ENCODE data around the gene NOVA2. TPM values are rescaled to one million over a fixed set of nuclear protein-coding genes. Genes with fewer than 3 reads are reported as not detected.

NOVA2 gene
- total RNA-seq, 1 donor from 2014 or later, result 5.0 TPM

- peaks cover 5% of the 10 kb centered on the region for H3K36me3 Mint-ChIP-seq
- H3K9me3 Mint-ChIP-seq, result no peaks in the 10 kb centered on the region
- TF ChIP-seq CTCF (conservative IDR thresholded peaks at IDR 0.05), result no peak
Measured at GRCh38 chr19:45885556-45886426, 87.9 kb downstream of the NOVA2 start, which contains the start of gene IRF2BP1. Gene IRF2BP1, minus strand, starts transcription at chr19:45886141. Its CDS starts 367 bp downstream, at chr19:45885774.

GRCh38 chr19:45884682-45885555, 88.7 kb downstream of the NOVA2 start:
- peaks cover 5% of the 10 kb centered on the region for H3K36me3 Mint-ChIP-seq
- no peaks in the 10 kb centered on the region for H3K27me3 Mint-ChIP-seq
- H3K4me3 Mint-ChIP-seq, result peak overlapping the region; percentile 75
- peaks cover 27% of the 10 kb centered on the region for H3K4me1 Mint-ChIP-seq (ENCODE audit: unreplicated experiment)
- DNase-seq (ENCODE audit: extremely low spot score, unreplicated experiment), result no peak
- no peak for TF ChIP-seq CTCF (conservative IDR thresholded peaks at IDR 0.05)
- H3K27ac Mint-ChIP-seq, result no peak overlapping the region
- H3K9me3 Mint-ChIP-seq, result no peaks in the 10 kb centered on the region

More at GRCh38 chr19:45885556-45886426, 87.9 kb downstream of the NOVA2 start, which contains the start of gene IRF2BP1:
- peak within 1 kb of the TSS; percentile 99 for H3K4me3 Mint-ChIP-seq
- peaks cover 27% of the 10 kb centered on the region for H3K4me1 Mint-ChIP-seq (ENCODE audit: unreplicated experiment)
- peak; percentile 94 for DNase-seq (ENCODE audit: extremely low spot score, unreplicated experiment)
- H3K27me3 Mint-ChIP-seq, result no peaks in the 10 kb centered on the region
- peak within 1 kb of the TSS; percentile 99 for H3K27ac Mint-ChIP-seq

- Mint-ChIP-seq H3K4me3 (peak overlapping the region; percentile 94), H3K9me3 (no peaks in the 10 kb centered on the region), H3K36me3 (peaks cover 5% of the 10 kb centered on the region), H3K27ac (peak overlapping the region; percentile 98), H3K4me1 (ENCODE audit: unreplicated experiment) (peaks cover 27% of the 10 kb centered on the region), H3K27me3 (no peaks in the 10 kb centered on the region)
- TF ChIP-seq CTCF (conservative IDR thresholded peaks at IDR 0.05), result no peak
- DNase-seq (ENCODE audit: extremely low spot score, unreplicated experiment), result no peak
Measured at GRCh38 chr19:45883881-45884681, 89.6 kb downstream of the NOVA2 start.

Small RNA genes lying within 50 kb of the gene (microRNA-seq; reads per million reads assigned to microRNA genes)
- 227 reads per million, percentile 69 among the genes with 10 or more reads in this experiment for gene MIR769

Other genes starting within 250 kb of the NOVA2 start
- gene FBXO46, start 243.0 kb downstream of the NOVA2 start, total RNA-seq (ENCODE audit: low replicate concordance), result 27.8 and 37.5 TPM in 2 replicates
- gene MEIOSIN, start 240.4 kb downstream of the NOVA2 start, total RNA-seq (ENCODE audit: low replicate concordance), result not detected in 2 replicates
- 19.7 and 38.0 TPM in 2 replicates for gene SIX5, start 204.6 kb downstream of the NOVA2 start, total RNA-seq (ENCODE audit: low replicate concordance)
- 42.5 and 97.7 TPM in 2 replicates for gene DMPK, start 191.4 kb downstream of the NOVA2 start, total RNA-seq (ENCODE audit: low replicate concordance)
- 56.3 and 94.0 TPM in 2 replicates for gene DMWD, start 181.0 kb downstream of the NOVA2 start, total RNA-seq (ENCODE audit: low replicate concordance)
- gene RSPH6A, start 158.6 kb downstream of the NOVA2 start, total RNA-seq (ENCODE audit: low replicate concordance), result 0.19 and 0.26 TPM in 2 replicates
- gene SYMPK, start 110.7 kb downstream of the NOVA2 start, total RNA-seq (ENCODE audit: low replicate concordance), result 66.7 and 93.0 TPM in 2 replicates
- gene FOXA3, start 109.5 kb downstream of the NOVA2 start, total RNA-seq (ENCODE audit: low replicate concordance), result 3.3 and 5.0 TPM in 2 replicates
- gene IRF2BP1, start 87.7 kb downstream of the NOVA2 start, total RNA-seq (ENCODE audit: low replicate concordance), result 25.5 and 32.2 TPM in 2 replicates
- gene MYPOP, start 71.3 kb downstream of the NOVA2 start, total RNA-seq (ENCODE audit: low replicate concordance), result 8.0 and 8.5 TPM in 2 replicates
- not detected in 2 replicates for gene NANOS2, start 59.1 kb downstream of the NOVA2 start, total RNA-seq (ENCODE audit: low replicate concordance)
- 16.9 and 19.4 TPM in 2 replicates for gene CCDC61, start 21.6 kb upstream of the NOVA2 start, total RNA-seq (ENCODE audit: low replicate concordance)
- not detected in 2 replicates for gene PGLYRP1, start 49.2 kb upstream of the NOVA2 start, total RNA-seq (ENCODE audit: low replicate concordance)
- gene IGFL4, start 67.1 kb upstream of the NOVA2 start, total RNA-seq (ENCODE audit: low replicate concordance), result 1.3 and 3.3 TPM in 2 replicates
- gene IGFL3, start 150.8 kb upstream of the NOVA2 start, total RNA-seq (ENCODE audit: low replicate concordance), result not detected in 2 replicates
- gene IGFL2, start 174.4 kb upstream of the NOVA2 start, total RNA-seq (ENCODE audit: low replicate concordance), result 104 and 441 TPM in 2 replicates